Sigmoid colon (tissue), 7 donors: ENCODE data around the gene CDK6. TPM values are rescaled to one million over a fixed set of nuclear protein-coding genes. Genes with fewer than 3 reads are reported as not detected.

Source experiments
- DNase-seq: peaks from one replicate; pipeline ENCODE4 v3.0.0-alpha.2; 2019
- H3K27ac ChIP-seq, 4 donors: fragments of 200-600 bp; sonication (generic); one replicate each; pipeline ENCODE4 v1.5.1; 2016 to 2019; ENCODE audit warnings: mild to moderate bottlenecking in 1 of 4
- H3K27me3 ChIP-seq, 3 donors: fragments of 200-600 bp; sonication (generic); one replicate each; pipeline ENCODE4 v1.5.1; 2019; ENCODE audit warnings: mild to moderate bottlenecking in 1 of 3
- H3K36me3 ChIP-seq, 4 donors: fragments of 200-600 bp; sonication (generic); one replicate each; pipeline ENCODE4 v1.5.1; 2016 to 2019
- H3K4me1 ChIP-seq, 4 donors: fragments of 200-600 bp; sonication (generic); one replicate each; pipeline ENCODE4 v1.5.1; 2017 to 2019
- H3K4me3 ChIP-seq, 4 donors: fragments of 200-600 bp; sonication (generic); one replicate each; pipeline ENCODE4 v1.5.1; 2017 to 2019; ENCODE audit warnings: mild to moderate bottlenecking in 2 of 4, moderate library complexity in 1 of 4
- H3K9me3 ChIP-seq, 4 donors: fragments of 200-600 bp in 3 of 4; sonication (generic) in 3 of 4; one replicate each; pipeline versions ENCODE4 v1.5.1 to v1.6.1; 2013 to 2019
- CTCF ChIP-seq, 4 experiments: fragments of 450-650 bp in 3 of 4; fragments of 200-600 bp in 1 of 4; IDR thresholded peaks; one replicate each; pipeline ENCODE4 v1.5.1; 2016 to 2019; ENCODE audit warnings: antibody characterized with exemption in 4 of 4, mild to moderate bottlenecking in 3 of 4, moderate library complexity in 2 of 4
- EP300 ChIP-seq, 4 donors: sonication (generic); formaldehyde crosslinking; IDR thresholded peaks; one replicate each; pipeline ENCODE4 v1.6.1; 2017; ENCODE audit warnings: antibody characterized with exemption in 4 of 4
- POLR2A ChIP-seq, 2 donors: fragments of 450-650 bp; IDR thresholded peaks; one replicate each; pipeline ENCODE4 v1.6.1; 2016; ENCODE audit warnings: antibody characterized with exemption in 2 of 2, mild to moderate bottlenecking in 2 of 2, moderate library complexity in 2 of 2
- POLR2AphosphoS5 ChIP-seq, 4 donors: sonication (generic); formaldehyde crosslinking; IDR thresholded peaks; one replicate each; pipeline ENCODE4 v1.6.1; 2017; ENCODE audit warnings: antibody characterized with exemption in 4 of 4
- WGBS, 2 donors: extraction: QIAGEN DNeasy Blood & Tissue Kit; methylation state at CpG; one replicate each; pipeline ENCODE4 v1.1.7; 2013; 5-methylcytosine and 5-hydroxymethylcytosine counted together
- intact Hi-C: fragments of 100-400 bp; cut with DNase I; formaldehyde crosslinking; loops from one replicate; pipeline ENCODE4 v1.15.1; 2023
- polyA plus RNA-seq, 3 donors: library from polyadenylated mRNA; stranded (reverse); fragments of 200-250 nt; gene quantifications; one replicate each; pipeline ENCODE4 v1.2.3, GENCODE V29; 2013
- total RNA-seq, 4 donors: library from RNA; depleted of rRNA; stranded (reverse); fragments of >200 nt; gene quantifications; one replicate each; pipeline ENCODE4 v1.1.0, GENCODE V29; 2016
- donor health status: healthy with polysubstance abuse.
- donor health status: Bipolar disorder and iron deficiency.
- donor health status: healthy.

CDK6 gene
- total and polyA plus RNA-seq, 7 donors = 2.4 to 25.8 (median 13.3) TPM

- intact Hi-C loops = no loop called here
- TF ChIP-seq POLR2AphosphoS5 (IDR thresholded peaks at IDR 0.05) (no peak), EP300 (IDR thresholded peaks at IDR 0.05) (no peak), CTCF (IDR thresholded peaks at IDR 0.05) (no peak), POLR2A (IDR thresholded peaks at IDR 0.05) (no peak)
- no peak overlapping the region for H3K4me3 ChIP-seq
- WGBS, 2 donors = 22 to 24% methylated on average over 4 of the region's 4 CpGs
- no peaks in the 10 kb centered on the region for H3K9me3 ChIP-seq
- no peak overlapping the region for H3K27ac ChIP-seq
- H3K36me3 ChIP-seq = no peaks in the 10 kb centered on the region
- no peaks in the 10 kb centered on the region for H3K27me3 ChIP-seq
- peaks cover 0 to 23% (median 19%) of the 10 kb centered on the region in 4 donors for H3K4me1 ChIP-seq
- no peak for DNase-seq
These were observed 22.9 kb downstream of the CDK6 start for GRCh38 chr7:92813390-92814024.

DNA sequence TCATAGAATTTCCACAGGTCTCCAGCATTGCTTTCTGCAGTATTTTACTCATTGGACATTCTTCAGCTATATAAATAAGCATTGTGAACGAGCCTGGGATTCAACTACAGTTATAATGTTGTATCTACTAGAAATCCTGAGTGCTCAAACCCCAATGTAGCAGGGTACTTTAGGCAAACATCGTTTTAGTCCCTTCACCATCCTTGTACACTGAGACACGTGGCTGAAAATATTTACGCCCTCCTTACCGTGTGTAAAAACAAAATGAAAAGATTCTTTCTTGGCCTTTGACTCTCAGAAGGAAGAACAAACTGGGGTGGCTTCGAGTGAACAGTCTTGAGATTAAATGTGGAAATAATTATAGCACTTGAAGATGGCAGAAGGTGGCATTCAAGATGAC lies 25.2 kb downstream of the CDK6 start:
- Histone ChIP-seq H3K9me3 (no peaks in the 10 kb centered on the region), H3K27me3 (no peaks in the 10 kb centered on the region), H3K36me3 (no peaks in the 10 kb centered on the region), H3K27ac (no peak overlapping the region), H3K4me1 (peaks cover 0 to 29% (median 22%) of the 10 kb centered on the region in 4 donors), H3K4me3 (no peak overlapping the region)
- intact Hi-C loops = no loop called here
- 69 to 84% methylated on average over 6 of the region's 6 CpGs for WGBS, 2 donors
- no peak for TF ChIP-seq EP300 (IDR thresholded peaks at IDR 0.05)
- TF ChIP-seq CTCF (IDR thresholded peaks at IDR 0.05) = no peak
- no peak for TF ChIP-seq POLR2AphosphoS5 (IDR thresholded peaks at IDR 0.05)
- no peak for TF ChIP-seq POLR2A (IDR thresholded peaks at IDR 0.05)
- no peak for DNase-seq

GRCh38 chr7:92809760-92810573 lies 26.4 kb downstream of the CDK6 start:
- Histone ChIP-seq H3K36me3 (no peaks in the 10 kb centered on the region), H3K4me3 (no peak overlapping the region), H3K27ac (peak overlapping the region; percentile 23 to 66 (median 56)), H3K4me1 (peaks cover 0 to 29% (median 22%) of the 10 kb centered on the region in 4 donors), H3K9me3 (no peaks in the 10 kb centered on the region), H3K27me3 (no peaks in the 10 kb centered on the region)
- WGBS, 2 donors = 21 to 37% methylated on average over 10 of the region's 10 CpGs
- TF ChIP-seq CTCF (IDR thresholded peaks at IDR 0.05) = no peak
- no peak for TF ChIP-seq POLR2A (IDR thresholded peaks at IDR 0.05)
- TF ChIP-seq POLR2AphosphoS5 (IDR thresholded peaks at IDR 0.05) = peak; percentile 26 to 70 (median 64)
- TF ChIP-seq EP300 (IDR thresholded peaks at IDR 0.05) = no peak
- intact Hi-C loops = no loop called here
- peak; percentile 79 for DNase-seq

GRCh38 chr7:92809397-92809759 lies 27.0 kb downstream of the CDK6 start:
- Histone ChIP-seq H3K27me3 (no peaks in the 10 kb centered on the region), H3K36me3 (no peaks in the 10 kb centered on the region), H3K9me3 (no peaks in the 10 kb centered on the region), H3K4me3 (no peak overlapping the region), H3K4me1 (peaks cover 0 to 29% (median 22%) of the 10 kb centered on the region in 4 donors), H3K27ac (peak overlapping the region; percentile 23 to 66 (median 56))
- no peak for DNase-seq
- intact Hi-C loops = no loop called here
- TF ChIP-seq CTCF (IDR thresholded peaks at IDR 0.05) (no peak), EP300 (IDR thresholded peaks at IDR 0.05) (no peak), POLR2A (IDR thresholded peaks at IDR 0.05) (no peak), POLR2AphosphoS5 (IDR thresholded peaks at IDR 0.05) (no peak)
